ENCODE results near the gene MAP4K1.

- TF ChIP-seq CTCF (IDR thresholded peaks at IDR 0.05; ENCODE audit: insufficient read depth, low read depth, low read length): no peak
- no peak for TF ChIP-seq EZH2 (IDR thresholded peaks at IDR 0.05; ENCODE audit: insufficient read depth, low read length)
These were observed 55.7 kb downstream of the MAP4K1 start for GRCh38 chr19:38562096-38562495.

Data from astrocyte (in vitro differentiated cells and primary cell).